Activated naive CD4-positive, alpha-beta T cell treated with anti-CD3 and anti-CD28 coated beads, Interleukin-2, amount 10 ng/mL, durations not matched to agents 5 hours and 36 hours (primary cell): Measurements from ENCODE around the gene ASPM. TPM values are rescaled to one million over a fixed set of nuclear protein-coding genes. Genes with fewer than 3 reads are reported as not detected.

Experiments
- total RNA-seq, 2 experiments: library from RNA; stranded (reverse); gene quantifications; one replicate each; pipeline ENCODE4 v1.2.3, GENCODE V29; 2021

Gene ASPM
- 10 to 100 TPM; 66.3 to 69.8 TPM for total RNA-seq

GRCh38 chr1:197146101-197147095, at the start of gene ASPM:
Gene ASPM (minus strand): TSS chr1:197146669. CDS start chr1:197146437, 232 bp downstream.

GRCh38 chr1:197066719-197067456, 79.6 kb downstream of the ASPM start, which contains the start of gene F13B:
Gene F13B (minus strand): TSS chr1:197067260. CDS start chr1:197067223, 37 bp downstream.

Other genes with a start within 250 kb of the ASPM start
- not detected for gene CFHR2, start 202.9 kb downstream of the ASPM start, total RNA-seq
- gene CFHR5, start 169.1 kb downstream of the ASPM start, total RNA-seq = not detected
- not detected for gene F13B, start 79.4 kb downstream of the ASPM start, total RNA-seq
- 1 to 10 TPM; 7.2 to 7.4 TPM for gene ZBTB41, start 54.6 kb upstream of the ASPM start, total RNA-seq
- gene CRB1, start 121.6 kb upstream of the ASPM start, total RNA-seq = not detected